Astrocyte (in vitro differentiated cells and primary cell): Measurements from ENCODE around the gene TMEM42. TPM values are rescaled to one million over a fixed set of nuclear protein-coding genes. Genes with fewer than 3 reads are reported as not detected.

Experiments used
- DNase-seq: peaks from one replicate; pipeline ENCODE4 v3.0.0-alpha.2; 2010; ENCODE audit warnings: low read depth
- FAIRE-seq: peaks from 2 replicates; lab custom pipeline; 2011; peaks lifted over from hg19 to GRCh38; lab: Jason Lieb, UNC
- H2AFZ ChIP-seq: 2 replicates; pipeline ENCODE4 v1.6.0; 2012; ENCODE audit warnings: low read depth, low read length, inconsistent platforms
- H3K27ac ChIP-seq: 2 replicates; pipeline ENCODE4 v1.5.1; 2011; ENCODE audit warnings: low read depth, low read length, inconsistent platforms
- H3K27me3 ChIP-seq: 2 replicates; pipeline ENCODE4 v1.6.0; 2011; ENCODE audit warnings: low read length, inconsistent platforms; ENCODE audit not compliant: insufficient read depth
- H3K36me3 ChIP-seq: 2 replicates; pipeline ENCODE4 v1.5.1; 2011; ENCODE audit warnings: low read length, inconsistent platforms; ENCODE audit not compliant: insufficient read depth
- H3K4me1 ChIP-seq: 2 replicates; pipeline ENCODE4 v1.5.1; 2011; ENCODE audit warnings: low read length, inconsistent platforms; ENCODE audit not compliant: insufficient read depth
- H3K4me2 ChIP-seq: 2 replicates; pipeline ENCODE4 v1.6.0; 2012; ENCODE audit warnings: low read length, inconsistent platforms
- H3K4me3 ChIP-seq: 2 replicates; pipeline ENCODE4 v1.5.1; 2011; ENCODE audit warnings: low read depth, mild to moderate bottlenecking, low read length, inconsistent platforms; ENCODE audit not compliant: insufficient read depth
- H3K79me2 ChIP-seq: 2 replicates; pipeline ENCODE4 v1.6.0; 2012; ENCODE audit warnings: mild to moderate bottlenecking, low read length, inconsistent platforms; ENCODE audit not compliant: insufficient read depth
- H3K9ac ChIP-seq: 2 replicates; pipeline ENCODE4 v1.6.0; 2012; ENCODE audit warnings: mild to moderate bottlenecking, low read length, inconsistent platforms
- H3K9me3 ChIP-seq: 2 replicates; pipeline ENCODE4 v1.5.1; 2012; ENCODE audit warnings: low read depth, mild to moderate bottlenecking, low read length, inconsistent platforms; ENCODE audit not compliant: insufficient read depth
- H4K20me1 ChIP-seq: 2 replicates; pipeline ENCODE4 v1.6.0; 2012; ENCODE audit warnings: low read length, inconsistent platforms; ENCODE audit not compliant: insufficient read depth
- H3K27ac Mint-ChIP-seq: one replicate; pipeline ENCODE4 v1.8.0; 2021; ENCODE audit warnings: mild to moderate bottlenecking, mixed read lengths; ENCODE audit not compliant: unreplicated experiment
- H3K27me3 Mint-ChIP-seq: one replicate; pipeline ENCODE4 v1.8.0; 2021; ENCODE audit warnings: low read depth, mixed read lengths; ENCODE audit not compliant: unreplicated experiment
- H3K36me3 Mint-ChIP-seq: one replicate; pipeline ENCODE4 v1.8.0; 2021; ENCODE audit warnings: low read depth, mixed read lengths; ENCODE audit not compliant: unreplicated experiment
- H3K4me1 Mint-ChIP-seq: one replicate; pipeline ENCODE4 v1.8.0; 2021; ENCODE audit warnings: low read depth, mixed read lengths; ENCODE audit not compliant: unreplicated experiment
- H3K4me3 Mint-ChIP-seq: one replicate; pipeline ENCODE4 v1.8.0; 2021; ENCODE audit warnings: mild to moderate bottlenecking, moderate library complexity, mixed read lengths; ENCODE audit not compliant: unreplicated experiment
- H3K9me3 Mint-ChIP-seq: one replicate; pipeline ENCODE4 v1.8.0; 2021; ENCODE audit warnings: mild to moderate bottlenecking, mixed read lengths; ENCODE audit not compliant: unreplicated experiment
- EZH2 ChIP-seq: IDR thresholded peaks from 2 replicates; pipeline ENCODE4 v1.6.1; 2012; ENCODE audit warnings: mild to moderate bottlenecking, low read length, inconsistent platforms; ENCODE audit not compliant: insufficient read depth
- total RNA-seq: library from RNA; stranded (reverse); gene quantifications from 2 replicates; pipeline ENCODE4 v1.2.1, GENCODE V29; 2021
- TF ChIP-seq, protein P1 (sequence below): IDR thresholded peaks from 2 replicates; pipeline ENCODE4 v1.5.1; 2011; ENCODE audit warnings: low read depth, mild to moderate bottlenecking, inconsistent platforms, low read length, moderate library complexity; ENCODE audit not compliant: insufficient read depth

TMEM42 gene
- total RNA-seq, 1 donor from 2014 or later, result 6.9 TPM

DNA sequence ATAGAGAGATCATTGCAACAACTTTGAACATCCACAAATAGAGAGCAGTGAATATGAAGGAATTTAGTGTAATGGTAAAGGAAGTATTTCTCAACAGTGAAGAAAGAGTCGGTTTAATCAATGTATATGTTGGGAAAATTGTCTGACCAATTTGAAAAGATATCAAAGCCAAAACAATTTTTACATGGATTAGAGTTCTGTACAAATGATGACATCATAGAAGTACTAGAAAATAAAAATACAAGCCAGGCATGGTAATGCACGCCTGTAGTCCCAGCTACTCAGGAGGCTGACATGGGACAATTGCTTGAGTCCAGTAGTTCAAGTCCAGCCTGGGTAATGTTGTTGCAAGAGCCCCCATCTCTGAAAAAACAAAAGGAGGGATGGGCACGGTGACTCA, 26.0 kb upstream of the TMEM42 start:
- DNase-seq (no peak), FAIRE-seq (no peak)
- H3K9me3 ChIP-seq, result peaks cover 5% of the 10 kb centered on the region
- no peak overlapping the region for H3K27ac ChIP-seq
- H3K9ac ChIP-seq, result no peak overlapping the region
- H3K27me3 Mint-ChIP-seq, result no peaks in the 10 kb centered on the region
- no peaks in the 10 kb centered on the region for H3K4me1 Mint-ChIP-seq
- no peak overlapping the region for H3K27ac Mint-ChIP-seq
- H3K4me3 ChIP-seq, result no peak overlapping the region
- H2AFZ ChIP-seq, result no peak overlapping the region
- H3K4me3 Mint-ChIP-seq, result no peak overlapping the region
- TF ChIP-seq EZH2, result no peak
- TF ChIP-seq, protein P1, sequence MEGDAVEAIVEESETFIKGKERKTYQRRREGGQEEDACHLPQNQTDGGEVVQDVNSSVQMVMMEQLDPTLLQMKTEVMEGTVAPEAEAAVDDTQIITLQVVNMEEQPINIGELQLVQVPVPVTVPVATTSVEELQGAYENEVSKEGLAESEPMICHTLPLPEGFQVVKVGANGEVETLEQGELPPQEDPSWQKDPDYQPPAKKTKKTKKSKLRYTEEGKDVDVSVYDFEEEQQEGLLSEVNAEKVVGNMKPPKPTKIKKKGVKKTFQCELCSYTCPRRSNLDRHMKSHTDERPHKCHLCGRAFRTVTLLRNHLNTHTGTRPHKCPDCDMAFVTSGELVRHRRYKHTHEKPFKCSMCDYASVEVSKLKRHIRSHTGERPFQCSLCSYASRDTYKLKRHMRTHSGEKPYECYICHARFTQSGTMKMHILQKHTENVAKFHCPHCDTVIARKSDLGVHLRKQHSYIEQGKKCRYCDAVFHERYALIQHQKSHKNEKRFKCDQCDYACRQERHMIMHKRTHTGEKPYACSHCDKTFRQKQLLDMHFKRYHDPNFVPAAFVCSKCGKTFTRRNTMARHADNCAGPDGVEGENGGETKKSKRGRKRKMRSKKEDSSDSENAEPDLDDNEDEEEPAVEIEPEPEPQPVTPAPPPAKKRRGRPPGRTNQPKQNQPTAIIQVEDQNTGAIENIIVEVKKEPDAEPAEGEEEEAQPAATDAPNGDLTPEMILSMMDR, result no peak
- H4K20me1 ChIP-seq, result no peaks in the 10 kb centered on the region
- H3K79me2 ChIP-seq, result no peaks in the 10 kb centered on the region
- H3K4me1 ChIP-seq, result no peaks in the 10 kb centered on the region
- H3K36me3 ChIP-seq, result peaks cover 3% of the 10 kb centered on the region
- no peak overlapping the region for H3K4me2 ChIP-seq
- H3K9me3 Mint-ChIP-seq, result peaks cover 6% of the 10 kb centered on the region
- no peaks in the 10 kb centered on the region for H3K27me3 ChIP-seq
- H3K36me3 Mint-ChIP-seq, result peaks cover 3% of the 10 kb centered on the region

DNA sequence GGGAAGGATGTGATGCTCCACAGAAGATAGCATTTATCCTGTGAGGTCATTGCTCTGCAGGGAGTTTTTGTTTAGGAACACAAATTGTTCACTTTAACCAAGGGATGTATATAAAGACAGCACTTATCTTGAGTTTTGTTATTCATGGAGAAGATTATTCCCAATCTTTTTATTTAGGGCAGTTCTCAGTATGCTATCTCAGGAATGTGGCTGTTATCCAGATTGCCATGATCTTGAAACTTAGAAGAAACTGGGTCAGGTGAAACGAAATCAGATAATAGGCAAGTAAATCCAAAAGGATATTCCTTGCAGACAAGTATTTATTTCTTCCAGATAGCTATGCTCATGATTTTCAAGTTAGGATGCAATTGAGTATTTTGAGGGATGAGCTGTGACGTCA, 19.3 kb upstream of the TMEM42 start:
- no peaks in the 10 kb centered on the region for H3K9me3 ChIP-seq
- Mint-ChIP-seq H3K4me1 (peaks cover 4% of the 10 kb centered on the region), H3K4me3 (no peak overlapping the region), H3K27me3 (no peaks in the 10 kb centered on the region), H3K27ac (no peak overlapping the region), H3K36me3 (peaks cover 3% of the 10 kb centered on the region), H3K9me3 (no peaks in the 10 kb centered on the region)
- H3K4me1 ChIP-seq, result peaks cover 5% of the 10 kb centered on the region
- H4K20me1 ChIP-seq, result no peaks in the 10 kb centered on the region
- H2AFZ ChIP-seq, result no peak overlapping the region
- no peak overlapping the region for H3K9ac ChIP-seq
- TF ChIP-seq EZH2, result no peak
- TF ChIP-seq, protein P1, result no peak
- H3K36me3 ChIP-seq, result peaks cover 10% of the 10 kb centered on the region
- H3K4me2 ChIP-seq, result no peak overlapping the region
- DNase-seq (peak; percentile 6), FAIRE-seq (no peak)
- H3K27me3 ChIP-seq, result no peaks in the 10 kb centered on the region
- H3K27ac ChIP-seq, result no peak overlapping the region
- H3K4me3 ChIP-seq, result no peak overlapping the region
- H3K79me2 ChIP-seq, result no peaks in the 10 kb centered on the region
